SK-N-SH treated with all-trans-retinoic acid at 6 μM for 48 hours (cell line): ENCODE results near the gene MYBPC3.

ENCODE experiments used
- ATAC-seq: fragments of 200-7000 bp; cut with Tn5 transposase; 3 replicates; pipeline ENCODE4 v1.9.1; 2020; ENCODE audit warnings: mild to moderate bottlenecking, moderate library complexity
- ARNTL ChIP-seq: fragments of 450-650 bp; formaldehyde crosslinking; IDR thresholded peaks from 2 replicates; pipeline ENCODE4 v1.5.0; 2020; ENCODE audit warnings: low read depth, mild to moderate bottlenecking, moderate library complexity, borderline replicate concordance
- BACH2 ChIP-seq: fragments of 250-450 bp; sonication (Bioruptor Pico); IDR thresholded peaks from 2 replicates; pipeline ENCODE4 v1.9.0; 2021; ENCODE audit warnings: mild to moderate bottlenecking, borderline replicate concordance
- CSDC2 ChIP-seq: fragments of 250-450 bp; sonication (Bioruptor Pico); IDR thresholded peaks from 2 replicates; pipeline ENCODE4 v1.5.0; 2020; ENCODE audit warnings: mild to moderate bottlenecking, moderate library complexity
- ESRRG ChIP-seq: fragments of 250-450 bp; sonication (Bioruptor Pico); IDR thresholded peaks from 2 replicates; pipeline ENCODE4 v1.6.1; 2021; ENCODE audit warnings: mild to moderate bottlenecking
- GLIS3 ChIP-seq: fragments of 250-450 bp; sonication (Bioruptor Pico); IDR thresholded peaks from 2 replicates; pipeline ENCODE4 v1.5.0; 2020; ENCODE audit warnings: mild to moderate bottlenecking, moderate library complexity
- OSR1 ChIP-seq: fragments of 250-450 bp; sonication (Bioruptor Pico); IDR thresholded peaks from 2 replicates; pipeline ENCODE4 v1.8.0; 2022; ENCODE audit warnings: moderate library complexity, mild to moderate bottlenecking, inconsistent platforms
- PPARA ChIP-seq: fragments of 250-450 bp; sonication (Bioruptor Pico); IDR thresholded peaks from 2 replicates; pipeline ENCODE4 v1.5.0; 2020; ENCODE audit warnings: mild to moderate bottlenecking, borderline replicate concordance
- RARB ChIP-seq: fragments of 250-450 bp; sonication (Bioruptor Pico); IDR thresholded peaks from 2 replicates; pipeline ENCODE4 v1.8.0; 2021; ENCODE audit warnings: mild to moderate bottlenecking, moderate library complexity
- SNAI2 ChIP-seq: fragments of 250-450 bp; sonication (Bioruptor Pico); IDR thresholded peaks from 2 replicates; pipeline ENCODE4 v1.5.0; 2020; ENCODE audit warnings: mild to moderate bottlenecking, moderate library complexity
- TCF4 ChIP-seq: fragments of 250-450 bp; sonication (Bioruptor Pico); IDR thresholded peaks from 2 replicates; pipeline ENCODE4 v1.8.0; 2021; ENCODE audit warnings: mild to moderate bottlenecking, moderate library complexity, borderline replicate concordance
- TOX ChIP-seq: fragments of 250-450 bp; sonication (Bioruptor Pico); IDR thresholded peaks from 2 replicates; pipeline ENCODE4 v1.8.0; 2021; ENCODE audit warnings: mild to moderate bottlenecking, moderate library complexity, borderline replicate concordance
- ZC3H10 ChIP-seq: fragments of 250-450 bp; sonication (Bioruptor Pico); IDR thresholded peaks from 2 replicates; pipeline ENCODE4 v1.5.1; 2021; ENCODE audit warnings: mild to moderate bottlenecking, moderate library complexity
- ZFP3 ChIP-seq: fragments of 250-450 bp; sonication (Bioruptor Pico); IDR thresholded peaks from 2 replicates; pipeline ENCODE4 v1.5.0; 2020; ENCODE audit warnings: mild to moderate bottlenecking, moderate library complexity
- ZFP30 ChIP-seq: fragments of 450-650 bp; formaldehyde crosslinking; IDR thresholded peaks from 2 replicates; pipeline ENCODE4 v1.5.0; 2022; ENCODE audit warnings: mild to moderate bottlenecking, moderate library complexity
- ZNF8 ChIP-seq: fragments of 450-650 bp; formaldehyde crosslinking; IDR thresholded peaks from 2 replicates; pipeline ENCODE4 v1.5.0; 2020; ENCODE audit warnings: mild to moderate bottlenecking, moderate library complexity
- TF ChIP-seq, protein P1 (sequence below): fragments of 250-450 bp; sonication (Bioruptor Pico); IDR thresholded peaks from 2 replicates; pipeline ENCODE4 v1.8.0; 2020; ENCODE audit warnings: mild to moderate bottlenecking, moderate library complexity, borderline replicate concordance
- TF ChIP-seq, protein P2 (sequence below): fragments of 250-450 bp; sonication (Bioruptor Pico); IDR thresholded peaks from 2 replicates; pipeline ENCODE4 v1.5.1; 2021; ENCODE audit warnings: mild to moderate bottlenecking, moderate library complexity
- TF ChIP-seq, protein P3 (sequence below): fragments of 250-450 bp; sonication (Bioruptor Pico); IDR thresholded peaks from 2 replicates; pipeline ENCODE4 v1.5.1; 2020; ENCODE audit warnings: low read depth, mild to moderate bottlenecking, moderate library complexity
- TF ChIP-seq, protein P4 (sequence below): fragments of 250-450 bp; sonication (Bioruptor Pico); IDR thresholded peaks from 2 replicates; pipeline ENCODE4 v1.5.0; 2020; ENCODE audit warnings: mild to moderate bottlenecking, moderate library complexity

Gene MYBPC3

DNA sequence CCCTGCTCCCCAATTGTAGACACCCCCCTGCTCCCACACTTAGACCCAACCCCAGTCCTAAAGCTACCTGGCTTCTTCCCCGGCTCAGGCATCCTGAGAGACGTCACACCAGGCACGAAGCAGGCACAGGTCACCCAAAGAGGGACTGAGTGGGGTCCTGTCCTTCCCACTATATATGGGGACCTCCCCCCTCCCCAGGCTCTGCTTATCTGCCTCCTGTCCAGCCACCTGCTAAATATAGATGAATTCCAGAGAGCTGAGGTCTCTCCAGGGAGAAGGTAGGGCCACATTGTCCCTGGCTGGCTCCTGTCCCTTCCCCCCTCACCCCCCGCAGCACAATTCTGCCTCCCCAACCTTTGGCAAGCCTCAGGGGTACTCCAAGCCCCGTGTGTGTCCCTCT, at the start of gene MYBPC3:
Gene MYBPC3, minus strand, starts transcription at position 147 of the 400 bp plus-strand sequence. Its CDS starts 55 bp downstream, at position 92.
- ATAC-seq, result no peak
- TF ChIP-seq OSR1 (CRISPR knock-in tag), result no peak
- no peak for TF ChIP-seq RARB
- no peak for TF ChIP-seq ARNTL (CRISPR knock-in tag)
- TF ChIP-seq ZFP30 (CRISPR knock-in tag), result no peak
- no peak for TF ChIP-seq TOX (CRISPR knock-in tag)
- no peak for TF ChIP-seq ZFP3 (CRISPR knock-in tag)
- TF ChIP-seq, protein P1, sequence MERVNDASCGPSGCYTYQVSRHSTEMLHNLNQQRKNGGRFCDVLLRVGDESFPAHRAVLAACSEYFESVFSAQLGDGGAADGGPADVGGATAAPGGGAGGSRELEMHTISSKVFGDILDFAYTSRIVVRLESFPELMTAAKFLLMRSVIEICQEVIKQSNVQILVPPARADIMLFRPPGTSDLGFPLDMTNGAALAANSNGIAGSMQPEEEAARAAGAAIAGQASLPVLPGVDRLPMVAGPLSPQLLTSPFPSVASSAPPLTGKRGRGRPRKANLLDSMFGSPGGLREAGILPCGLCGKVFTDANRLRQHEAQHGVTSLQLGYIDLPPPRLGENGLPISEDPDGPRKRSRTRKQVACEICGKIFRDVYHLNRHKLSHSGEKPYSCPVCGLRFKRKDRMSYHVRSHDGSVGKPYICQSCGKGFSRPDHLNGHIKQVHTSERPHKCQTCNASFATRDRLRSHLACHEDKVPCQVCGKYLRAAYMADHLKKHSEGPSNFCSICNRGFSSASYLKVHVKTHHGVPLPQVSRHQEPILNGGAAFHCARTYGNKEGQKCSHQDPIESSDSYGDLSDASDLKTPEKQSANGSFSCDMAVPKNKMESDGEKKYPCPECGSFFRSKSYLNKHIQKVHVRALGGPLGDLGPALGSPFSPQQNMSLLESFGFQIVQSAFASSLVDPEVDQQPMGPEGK (CRISPR knock-in tag), result no peak
- no peak for TF ChIP-seq CSDC2
- TF ChIP-seq PPARA, result no peak
- no peak for TF ChIP-seq ZNF8
- TF ChIP-seq, protein P2, sequence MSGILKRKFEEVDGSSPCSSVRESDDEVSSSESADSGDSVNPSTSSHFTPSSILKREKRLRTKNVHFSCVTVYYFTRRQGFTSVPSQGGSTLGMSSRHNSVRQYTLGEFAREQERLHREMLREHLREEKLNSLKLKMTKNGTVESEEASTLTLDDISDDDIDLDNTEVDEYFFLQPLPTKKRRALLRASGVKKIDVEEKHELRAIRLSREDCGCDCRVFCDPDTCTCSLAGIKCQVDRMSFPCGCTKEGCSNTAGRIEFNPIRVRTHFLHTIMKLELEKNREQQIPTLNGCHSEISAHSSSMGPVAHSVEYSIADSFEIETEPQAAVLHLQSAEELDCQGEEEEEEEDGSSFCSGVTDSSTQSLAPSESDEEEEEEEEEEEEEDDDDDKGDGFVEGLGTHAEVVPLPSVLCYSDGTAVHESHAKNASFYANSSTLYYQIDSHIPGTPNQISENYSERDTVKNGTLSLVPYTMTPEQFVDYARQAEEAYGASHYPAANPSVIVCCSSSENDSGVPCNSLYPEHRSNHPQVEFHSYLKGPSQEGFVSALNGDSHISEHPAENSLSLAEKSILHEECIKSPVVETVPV, result no peak
- TF ChIP-seq ESRRG (CRISPR knock-in tag), result no peak
- TF ChIP-seq, protein P3, sequence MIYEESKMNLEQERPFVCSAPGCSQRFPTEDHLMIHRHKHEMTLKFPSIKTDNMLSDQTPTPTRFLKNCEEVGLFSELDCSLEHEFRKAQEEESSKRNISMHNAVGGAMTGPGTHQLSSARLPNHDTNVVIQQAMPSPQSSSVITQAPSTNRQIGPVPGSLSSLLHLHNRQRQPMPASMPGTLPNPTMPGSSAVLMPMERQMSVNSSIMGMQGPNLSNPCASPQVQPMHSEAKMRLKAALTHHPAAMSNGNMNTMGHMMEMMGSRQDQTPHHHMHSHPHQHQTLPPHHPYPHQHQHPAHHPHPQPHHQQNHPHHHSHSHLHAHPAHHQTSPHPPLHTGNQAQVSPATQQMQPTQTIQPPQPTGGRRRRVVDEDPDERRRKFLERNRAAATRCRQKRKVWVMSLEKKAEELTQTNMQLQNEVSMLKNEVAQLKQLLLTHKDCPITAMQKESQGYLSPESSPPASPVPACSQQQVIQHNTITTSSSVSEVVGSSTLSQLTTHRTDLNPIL (CRISPR knock-in tag), result no peak
- TF ChIP-seq GLIS3, result no peak
- TF ChIP-seq SNAI2 (CRISPR knock-in tag), result no peak
- TF ChIP-seq ZC3H10, result no peak
- TF ChIP-seq BACH2 (CRISPR knock-in tag), result no peak
- TF ChIP-seq, protein P4, sequence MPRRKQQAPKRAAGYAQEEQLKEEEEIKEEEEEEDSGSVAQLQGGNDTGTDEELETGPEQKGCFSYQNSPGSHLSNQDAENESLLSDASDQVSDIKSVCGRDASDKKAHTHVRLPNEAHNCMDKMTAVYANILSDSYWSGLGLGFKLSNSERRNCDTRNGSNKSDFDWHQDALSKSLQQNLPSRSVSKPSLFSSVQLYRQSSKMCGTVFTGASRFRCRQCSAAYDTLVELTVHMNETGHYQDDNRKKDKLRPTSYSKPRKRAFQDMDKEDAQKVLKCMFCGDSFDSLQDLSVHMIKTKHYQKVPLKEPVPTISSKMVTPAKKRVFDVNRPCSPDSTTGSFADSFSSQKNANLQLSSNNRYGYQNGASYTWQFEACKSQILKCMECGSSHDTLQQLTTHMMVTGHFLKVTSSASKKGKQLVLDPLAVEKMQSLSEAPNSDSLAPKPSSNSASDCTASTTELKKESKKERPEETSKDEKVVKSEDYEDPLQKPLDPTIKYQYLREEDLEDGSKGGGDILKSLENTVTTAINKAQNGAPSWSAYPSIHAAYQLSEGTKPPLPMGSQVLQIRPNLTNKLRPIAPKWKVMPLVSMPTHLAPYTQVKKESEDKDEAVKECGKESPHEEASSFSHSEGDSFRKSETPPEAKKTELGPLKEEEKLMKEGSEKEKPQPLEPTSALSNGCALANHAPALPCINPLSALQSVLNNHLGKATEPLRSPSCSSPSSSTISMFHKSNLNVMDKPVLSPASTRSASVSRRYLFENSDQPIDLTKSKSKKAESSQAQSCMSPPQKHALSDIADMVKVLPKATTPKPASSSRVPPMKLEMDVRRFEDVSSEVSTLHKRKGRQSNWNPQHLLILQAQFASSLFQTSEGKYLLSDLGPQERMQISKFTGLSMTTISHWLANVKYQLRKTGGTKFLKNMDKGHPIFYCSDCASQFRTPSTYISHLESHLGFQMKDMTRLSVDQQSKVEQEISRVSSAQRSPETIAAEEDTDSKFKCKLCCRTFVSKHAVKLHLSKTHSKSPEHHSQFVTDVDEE, result no peak
- no peak for TF ChIP-seq TCF4 (CRISPR knock-in tag)

DNA sequence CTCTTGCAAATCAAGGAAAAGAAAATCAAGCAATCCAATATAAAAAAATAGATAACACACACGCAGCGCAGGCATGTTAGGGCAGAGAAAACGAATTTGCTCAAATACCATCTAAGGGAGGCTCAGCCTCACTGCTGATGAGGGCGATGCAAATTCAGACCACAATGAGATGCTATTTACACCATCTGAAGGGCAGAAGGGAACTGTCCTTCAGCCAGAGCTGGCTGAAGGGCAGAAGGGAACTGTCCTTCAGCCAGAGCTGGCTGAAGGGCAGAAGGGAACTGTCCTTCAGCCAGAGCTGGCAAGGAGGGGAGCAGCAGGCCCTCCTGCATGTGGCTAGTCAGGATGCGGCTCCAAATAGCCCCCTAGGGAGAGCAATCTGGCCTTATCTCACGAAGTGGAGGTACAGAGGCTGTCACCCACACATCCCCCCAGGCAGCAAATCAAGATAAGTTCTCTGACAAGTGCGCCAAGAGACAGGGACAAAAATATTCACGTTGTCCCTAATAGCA, 48.3 kb upstream of the MYBPC3 start:
- ATAC-seq, result peak; percentile 72
- no peak; the same call in 1 of the 2 replicates for TF ChIP-seq TCF4 (CRISPR knock-in tag)
- no peak for TF ChIP-seq SNAI2 (CRISPR knock-in tag)
- no peak for TF ChIP-seq ESRRG (CRISPR knock-in tag)
- TF ChIP-seq, protein P1 (CRISPR knock-in tag), result no peak
- TF ChIP-seq RARB, result no peak
- no peak for TF ChIP-seq ARNTL (CRISPR knock-in tag)
- TF ChIP-seq, protein P3 (CRISPR knock-in tag), result no peak
- TF ChIP-seq ZNF8, result 0 out of 2 replicates have a peak, but pooled peaks have one; percentile 5
- TF ChIP-seq, protein P2, result no peak
